ENCODE data around the gene HMCN2.

Gene HMCN2

GRCh38 chr9:130358928-130359327 is 93.4 kb downstream of the HMCN2 start:
- in situ Hi-C loops (cut with HindIII; ENCODE audit: low sequenced_read_pairs) = no loop called here
- TF ChIP-seq CTCF (IDR thresholded peaks at IDR 0.05; ENCODE audit: low read depth, low read length) = no peak

GRCh38 chr9:130359819-130360218 is 94.3 kb downstream of the HMCN2 start:
- no peak for DNase-seq (ENCODE audit: low read depth, low spot score)
- no peak for TF ChIP-seq CTCF (IDR thresholded peaks at IDR 0.05; ENCODE audit: low read depth, low read length)
- in situ Hi-C loops (cut with HindIII; ENCODE audit: low sequenced_read_pairs) = no loop called here
- no peak overlapping the region for H3K4me3 ChIP-seq (ENCODE audit: low read depth, low read length)

More at GRCh38 chr9:130358928-130359327, 93.4 kb downstream of the HMCN2 start:
- no peak for DNase-seq (ENCODE audit: low read depth, low spot score)
- no peak overlapping the region for H3K4me3 ChIP-seq (ENCODE audit: low read depth, low read length)

GRCh38 chr9:130360672-130361071 is 95.1 kb downstream of the HMCN2 start:
- no peak for TF ChIP-seq CTCF (IDR thresholded peaks at IDR 0.05; ENCODE audit: low read depth, low read length)
- DNase-seq (ENCODE audit: low read depth, low spot score) = no peak
- in situ Hi-C loops (cut with HindIII; ENCODE audit: low sequenced_read_pairs) = no loop called here
- H3K4me3 ChIP-seq (ENCODE audit: low read depth, low read length) = no peak overlapping the region

- in situ Hi-C loops (cut with HindIII; ENCODE audit: low sequenced_read_pairs) = no loop called here
Observed at GRCh38 chr9:130361873-130362362, 96.4 kb downstream of the HMCN2 start.

GRCh38 chr9:130362691-130363090 is 97.1 kb downstream of the HMCN2 start:
- no peak for TF ChIP-seq CTCF (IDR thresholded peaks at IDR 0.05; ENCODE audit: low read depth, low read length)

More at GRCh38 chr9:130361873-130362362, 96.4 kb downstream of the HMCN2 start:
- no peak for TF ChIP-seq CTCF (IDR thresholded peaks at IDR 0.05; ENCODE audit: low read depth, low read length)
- no peak for DNase-seq (ENCODE audit: low read depth, low spot score)
- no peak overlapping the region for H3K4me3 ChIP-seq (ENCODE audit: low read depth, low read length)

GRCh38 chr9:130363755-130364404 is 98.3 kb downstream of the HMCN2 start:
- no peak overlapping the region for H3K4me3 ChIP-seq (ENCODE audit: low read depth, low read length)
- no peak for DNase-seq (ENCODE audit: low read depth, low spot score)
- TF ChIP-seq CTCF (IDR thresholded peaks at IDR 0.05; ENCODE audit: low read depth, low read length) = no peak
- in situ Hi-C loops (cut with HindIII; ENCODE audit: low sequenced_read_pairs) = no loop called here

More at GRCh38 chr9:130362691-130363090, 97.1 kb downstream of the HMCN2 start:
- in situ Hi-C loops (cut with HindIII; ENCODE audit: low sequenced_read_pairs) = no loop called here
- no peak for DNase-seq (ENCODE audit: low read depth, low spot score)
- H3K4me3 ChIP-seq (ENCODE audit: low read depth, low read length) = no peak overlapping the region
